ENCODE results near the gene NT5DC3. TPM values are rescaled to one million over a fixed set of nuclear protein-coding genes. Genes with fewer than 3 reads are reported as not detected.

Gene NT5DC3
- polyA plus RNA-seq, 3 donors, result 0.27 to 4.8 (median 0.93) TPM

DNA sequence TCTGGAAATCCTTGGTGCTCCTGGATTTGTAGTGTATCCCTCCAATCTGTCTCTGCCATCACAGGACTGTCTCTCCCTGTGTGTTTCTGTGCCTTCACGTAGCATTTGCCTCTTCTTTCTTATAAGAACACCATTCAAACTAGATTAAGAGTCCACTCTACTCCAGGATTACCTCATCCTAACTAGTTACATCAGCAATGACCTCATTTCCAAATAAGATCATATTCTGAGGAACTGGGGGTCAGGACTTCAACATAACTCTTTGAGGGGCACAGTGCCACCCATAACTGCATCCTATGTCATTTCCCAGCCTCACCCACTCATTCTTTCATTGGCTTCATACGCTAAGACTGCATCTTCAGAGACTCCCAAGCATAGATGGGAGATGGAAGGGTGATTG, 106.2 kb downstream of the NT5DC3 start:
- no peak overlapping the region for H3K9ac ChIP-seq (ENCODE audit: insufficient read depth, low read length, poor library complexity, severe bottlenecking)
- H3K36me3 Mint-ChIP-seq, result no peaks in the 10 kb centered on the region
- WGBS (ENCODE audit: insufficient coverage), result 100% methylated on average over 1 of the region's 2 CpGs
- H3K9me3 Mint-ChIP-seq, result peaks cover 2 to 21% (median 9%) of the 10 kb centered on the region in 7 donors
- no peak overlapping the region for H3K4me2 ChIP-seq (replicated peaks; ENCODE audit: extremely low read depth, low read length, poor library complexity, severe bottlenecking)
- no peak overlapping the region for H2AFZ ChIP-seq (ENCODE audit: insufficient read depth, low read depth, low read length, poor library complexity, severe bottlenecking)
- no peaks in the 10 kb centered on the region for H3K79me2 ChIP-seq (ENCODE audit: insufficient read depth, low read length)
- H3K4me3 Mint-ChIP-seq, result no peak overlapping the region
- no peak overlapping the region for H3K27ac Mint-ChIP-seq
- TF ChIP-seq, protein P1, sequence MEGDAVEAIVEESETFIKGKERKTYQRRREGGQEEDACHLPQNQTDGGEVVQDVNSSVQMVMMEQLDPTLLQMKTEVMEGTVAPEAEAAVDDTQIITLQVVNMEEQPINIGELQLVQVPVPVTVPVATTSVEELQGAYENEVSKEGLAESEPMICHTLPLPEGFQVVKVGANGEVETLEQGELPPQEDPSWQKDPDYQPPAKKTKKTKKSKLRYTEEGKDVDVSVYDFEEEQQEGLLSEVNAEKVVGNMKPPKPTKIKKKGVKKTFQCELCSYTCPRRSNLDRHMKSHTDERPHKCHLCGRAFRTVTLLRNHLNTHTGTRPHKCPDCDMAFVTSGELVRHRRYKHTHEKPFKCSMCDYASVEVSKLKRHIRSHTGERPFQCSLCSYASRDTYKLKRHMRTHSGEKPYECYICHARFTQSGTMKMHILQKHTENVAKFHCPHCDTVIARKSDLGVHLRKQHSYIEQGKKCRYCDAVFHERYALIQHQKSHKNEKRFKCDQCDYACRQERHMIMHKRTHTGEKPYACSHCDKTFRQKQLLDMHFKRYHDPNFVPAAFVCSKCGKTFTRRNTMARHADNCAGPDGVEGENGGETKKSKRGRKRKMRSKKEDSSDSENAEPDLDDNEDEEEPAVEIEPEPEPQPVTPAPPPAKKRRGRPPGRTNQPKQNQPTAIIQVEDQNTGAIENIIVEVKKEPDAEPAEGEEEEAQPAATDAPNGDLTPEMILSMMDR (IDR thresholded peaks at IDR 0.05), result no peak
- peaks cover 5 to 8% of the 10 kb centered on the region in 2 donors for H3K9me3 ChIP-seq (replicated peaks in 1 of 2; ENCODE audit: control insufficient read depth in 1 of 2, insufficient read depth in 1 of 2, low read length in 2 of 2)
- H3K27me3 ChIP-seq (ENCODE audit: control insufficient read depth in 2 of 2, insufficient read depth in 2 of 2, low read length in 2 of 2), result no peaks in the 10 kb centered on the region
- DNase-seq, result no peak
- H3K27ac ChIP-seq (ENCODE audit: low read depth in 1 of 2, low read length in 2 of 2), result no peak overlapping the region
- intact Hi-C loops (cut with micrococcal nuclease), result no loop called here
- no peaks in the 10 kb centered on the region for H3K36me3 ChIP-seq (replicated peaks in 1 of 2; ENCODE audit: control insufficient read depth in 1 of 2, insufficient read depth in 2 of 2, low read length in 2 of 2)
- no peaks in the 10 kb centered on the region for H3K4me1 ChIP-seq (ENCODE audit: control insufficient read depth in 1 of 2, insufficient read depth in 2 of 2, low read length in 2 of 2)
- no peaks in the 10 kb centered on the region for H3K4me1 Mint-ChIP-seq
- no peaks in the 10 kb centered on the region for H4K20me1 ChIP-seq (ENCODE audit: insufficient read depth, low read length)
- no peak overlapping the region for H3K4me3 ChIP-seq (replicated peaks in 1 of 3; ENCODE audit: low read depth in 2 of 3, low read length in 3 of 3)
- H3K27me3 Mint-ChIP-seq (ENCODE audit: low read depth in 3 of 3), result peaks cover 0 to 16% (median 7%) of the 10 kb centered on the region in 3 donors

DNA sequence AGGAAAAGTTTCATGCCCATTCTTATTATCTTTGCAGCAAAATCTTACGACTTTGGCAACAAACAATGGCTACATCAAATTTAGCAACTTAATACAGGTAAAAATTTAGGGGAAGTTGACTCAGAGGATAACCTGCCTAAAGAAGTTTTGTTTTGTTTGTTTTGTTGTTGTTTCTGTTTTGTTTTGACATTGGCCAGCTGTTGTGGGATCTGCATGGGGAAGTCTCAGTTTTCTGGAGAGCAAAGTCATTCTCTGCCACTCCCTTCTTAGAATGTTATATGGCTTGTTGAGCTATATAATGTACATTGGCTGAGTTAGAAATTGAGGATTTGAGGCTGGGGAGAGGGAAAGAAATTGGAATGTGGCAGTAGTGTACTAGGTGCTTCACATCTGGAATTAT, 109.5 kb downstream of the NT5DC3 start:
- Histone ChIP-seq H3K9me3 (replicated peaks in 1 of 2; ENCODE audit: control insufficient read depth in 1 of 2, insufficient read depth in 1 of 2, low read length in 2 of 2) (peaks cover 5 to 8% of the 10 kb centered on the region in 2 donors), H3K79me2 (ENCODE audit: insufficient read depth, low read length) (no peaks in the 10 kb centered on the region), H3K27ac (ENCODE audit: low read depth in 1 of 2, low read length in 2 of 2) (no peak overlapping the region), H3K36me3 (replicated peaks in 1 of 2; ENCODE audit: control insufficient read depth in 1 of 2, insufficient read depth in 2 of 2, low read length in 2 of 2) (no peaks in the 10 kb centered on the region), H3K4me1 (ENCODE audit: control insufficient read depth in 1 of 2, insufficient read depth in 2 of 2, low read length in 2 of 2) (no peaks in the 10 kb centered on the region), H3K27me3 (ENCODE audit: control insufficient read depth in 2 of 2, insufficient read depth in 2 of 2, low read length in 2 of 2) (no peaks in the 10 kb centered on the region), H4K20me1 (ENCODE audit: insufficient read depth, low read length) (no peaks in the 10 kb centered on the region), H3K4me2 (replicated peaks; ENCODE audit: extremely low read depth, low read length, poor library complexity, severe bottlenecking) (no peak overlapping the region), H2AFZ (ENCODE audit: insufficient read depth, low read depth, low read length, poor library complexity, severe bottlenecking) (no peak overlapping the region), H3K4me3 (replicated peaks in 1 of 3; ENCODE audit: low read depth in 2 of 3, low read length in 3 of 3) (no peak overlapping the region), H3K9ac (ENCODE audit: insufficient read depth, low read length, poor library complexity, severe bottlenecking) (no peak overlapping the region)
- TF ChIP-seq, protein P1 (IDR thresholded peaks at IDR 0.05), result no peak
- H3K27me3 Mint-ChIP-seq (ENCODE audit: low read depth in 3 of 3), result peaks cover 0 to 13% (median 7%) of the 10 kb centered on the region in 3 donors
- H3K4me3 Mint-ChIP-seq, result no peak overlapping the region
- DNase-seq, result no peak
- intact Hi-C loops (cut with micrococcal nuclease), result no loop called here
- no peaks in the 10 kb centered on the region for H3K4me1 Mint-ChIP-seq
- peaks cover 2 to 21% (median 9%) of the 10 kb centered on the region in 7 donors for H3K9me3 Mint-ChIP-seq
- H3K27ac Mint-ChIP-seq, result no peak overlapping the region
- H3K36me3 Mint-ChIP-seq, result no peaks in the 10 kb centered on the region
- no CpG with 5 or more reads among the region's 1 CpG for WGBS (ENCODE audit: insufficient coverage)
